ENCODE measurements around the gene CHRNA7.

DNA sequence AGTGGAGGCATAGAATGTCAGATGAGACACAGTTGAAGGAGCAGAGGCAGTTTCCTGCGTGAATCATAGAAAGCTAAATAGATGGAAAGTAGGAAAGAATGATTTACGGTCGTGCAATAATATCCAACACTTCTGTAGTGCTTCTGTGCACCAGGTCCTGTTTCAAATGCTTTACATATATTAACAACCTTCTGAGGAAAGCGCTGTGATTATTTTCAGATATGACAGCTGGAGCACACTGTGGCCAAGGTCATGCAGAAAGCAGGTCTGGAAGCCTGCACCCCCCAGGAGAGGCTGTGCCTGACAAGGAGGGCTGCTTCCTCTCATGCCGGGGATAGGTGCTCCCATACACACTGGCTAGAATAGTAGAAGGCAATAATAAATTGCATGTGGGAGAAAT lies 104.5 kb downstream of the CHRNA7 start:
- no peak for TF ChIP-seq CTCF (IDR thresholded peaks at IDR 0.05)
- TF ChIP-seq POLR2A (IDR thresholded peaks at IDR 0.05), result no peak

Measured in uterus (tissue), 2 donors.